Neural cell (in vitro differentiated cells): ENCODE data around the gene CELSR3. TPM values are rescaled to one million over a fixed set of nuclear protein-coding genes. Genes with fewer than 3 reads are reported as not detected.

ENCODE experiments used
- H2AFZ ChIP-seq: fragments of 200-600, 300-800 bp; sonication (generic), shearing (Covaris generic); 2 replicates; pipeline ENCODE4 v1.6.0; 2014; ENCODE audit warnings: low read depth, mild to moderate bottlenecking, antibody characterized with exemption, low read length, moderate library complexity
- H3F3A ChIP-seq: fragments of 200-600 bp; shearing (Covaris generic); 2 replicates; pipeline ENCODE4 v1.6.1; 2016; ENCODE audit warnings: mild to moderate bottlenecking, moderate library complexity, mixed read lengths, antibody characterized with exemption, low read length; ENCODE audit not compliant: insufficient read depth, poor library complexity, severe bottlenecking
- H3K27ac ChIP-seq: fragments of 200-600, 300-800 bp; sonication (generic), shearing (Covaris generic); 2 replicates; pipeline ENCODE4 v1.5.1; 2014; ENCODE audit warnings: mild to moderate bottlenecking, low read length, moderate library complexity
- H3K27me3 ChIP-seq: fragments of 300-800, 200-600 bp; sonication (generic), shearing (Covaris generic); 2 replicates; pipeline ENCODE4 v1.6.0; 2014; ENCODE audit warnings: mild to moderate bottlenecking, low read depth, low read length, moderate library complexity; ENCODE audit not compliant: insufficient read depth
- H3K36me3 ChIP-seq: fragments of 300-800, 200-600 bp; sonication (generic), shearing (Covaris generic); 2 replicates; pipeline ENCODE4 v1.5.1; 2014; ENCODE audit warnings: mild to moderate bottlenecking, antibody characterized with exemption, low read length, moderate library complexity; ENCODE audit not compliant: insufficient read depth
- H3K4me2 ChIP-seq: fragments of 300-800, 200-600 bp; sonication (generic), shearing (Covaris generic); 2 replicates; pipeline ENCODE4 v1.6.0; 2014; ENCODE audit warnings: mild to moderate bottlenecking, low read length
- H3K4me3 ChIP-seq: fragments of 300-800, 200-600 bp; sonication (generic), shearing (Covaris generic); 2 replicates; pipeline ENCODE4 v1.5.1; 2014; ENCODE audit warnings: mild to moderate bottlenecking, low read length, moderate library complexity
- H3K79me2 ChIP-seq: fragments of 200-600 bp; shearing (Covaris generic); replicated peaks from 2 replicates; pipeline ENCODE4 v1.6.0; 2014; ENCODE audit warnings: mild to moderate bottlenecking, low read length, moderate library complexity; ENCODE audit not compliant: insufficient read depth
- H3K9ac ChIP-seq: fragments of 300-800, 200-600 bp; sonication (generic), shearing (Covaris generic); 2 replicates; pipeline ENCODE4 v1.6.1; 2016; ENCODE audit warnings: mild to moderate bottlenecking, low read length, mixed read lengths
- H3K9me2 ChIP-seq: fragments of 200-600 bp; shearing (Covaris generic); 2 replicates; pipeline ENCODE4 v1.6.1; 2016; ENCODE audit warnings: mild to moderate bottlenecking, low read length, mixed read lengths; ENCODE audit not compliant: insufficient read depth
- H3K9me3 ChIP-seq: fragments of 200-600, 300-800 bp; sonication (generic), shearing (Covaris generic); 2 replicates; pipeline ENCODE4 v1.6.1; 2016; ENCODE audit warnings: mild to moderate bottlenecking, mixed run types, low read length, moderate library complexity, mixed read lengths
- H4K20me1 ChIP-seq: fragments of 200-600 bp; shearing (Covaris generic); 2 replicates; pipeline ENCODE4 v1.6.1; 2016; ENCODE audit warnings: mild to moderate bottlenecking, mixed run types; ENCODE audit not compliant: insufficient read depth
- EP300 ChIP-seq: fragments of 450-650 bp; conservative IDR thresholded peaks from 2 replicates; pipeline ENCODE4 v1.6.1; 2014; ENCODE audit warnings: antibody characterized with exemption, mild to moderate bottlenecking, moderate library complexity; ENCODE audit not compliant: poor library complexity, severe bottlenecking
- EZH2 ChIP-seq: fragments of 200-600, 300-800 bp; shearing (Covaris generic), sonication (generic); IDR thresholded peaks from 2 replicates; pipeline ENCODE4 v1.6.1; 2014; ENCODE audit warnings: antibody characterized with exemption, low read length, borderline replicate concordance, mild to moderate bottlenecking; ENCODE audit not compliant: insufficient read depth, poor library complexity, severe bottlenecking
- MXI1 ChIP-seq: fragments of 450-650 bp; conservative IDR thresholded peaks from 2 replicates; pipeline ENCODE4 v1.6.1; 2014; ENCODE audit warnings: antibody characterized with exemption, mild to moderate bottlenecking; ENCODE audit not compliant: poor library complexity, severe bottlenecking
- POLR2AphosphoS5 ChIP-seq: IDR thresholded peaks from 2 replicates; pipeline ENCODE4 v1.6.1; 2012
- RAD21 ChIP-seq: fragments of 450-650 bp; conservative IDR thresholded peaks from 2 replicates; pipeline ENCODE4 v1.6.1; 2014; ENCODE audit warnings: antibody characterized with exemption, mild to moderate bottlenecking, moderate library complexity
- SMC3 ChIP-seq: fragments of 450-650 bp; conservative IDR thresholded peaks from 2 replicates; pipeline ENCODE4 v1.6.1; 2014; ENCODE audit warnings: antibody characterized with exemption, mild to moderate bottlenecking, moderate library complexity; ENCODE audit not compliant: poor library complexity
- TAF1 ChIP-seq: IDR thresholded peaks from 2 replicates; pipeline ENCODE4 v1.6.1; 2012; ENCODE audit warnings: low read depth
- polyA plus RNA-seq: library from polyadenylated mRNA; depleted of rRNA; stranded (reverse); fragments of >200 nt; gene quantifications from 2 replicates; pipeline ENCODE4 v1.2.3, GENCODE V29; 2014
- TF ChIP-seq, protein P1 (sequence below): IDR thresholded peaks from 2 replicates; pipeline ENCODE4 v1.6.1; 2012; ENCODE audit warnings: borderline replicate concordance
- TF ChIP-seq, protein P2 (sequence below): fragments of 450-650 bp; IDR thresholded peaks from 2 replicates; pipeline ENCODE4 v1.5.1; 2014; ENCODE audit warnings: antibody characterized with exemption, mild to moderate bottlenecking, moderate library complexity; ENCODE audit not compliant: poor library complexity, severe bottlenecking

The CELSR3 gene
- polyA plus RNA-seq, 1 donor from 2014 or later: 54.9 TPM

DNA sequence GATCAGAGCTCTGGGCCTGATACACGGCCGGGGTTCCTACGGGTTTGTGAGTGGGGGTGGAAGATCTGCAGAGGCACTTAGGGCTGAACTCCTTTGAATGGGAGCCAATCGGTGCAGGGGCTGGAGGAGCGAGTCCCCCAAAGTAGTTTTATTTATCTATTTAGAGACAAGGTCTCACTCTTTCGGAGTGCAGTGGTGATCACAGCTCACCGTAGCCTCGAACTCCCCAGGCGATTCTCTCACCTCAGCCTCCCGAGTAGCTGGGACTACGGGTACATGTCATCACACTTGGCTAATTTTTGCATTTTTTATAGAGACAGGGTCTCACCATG, 1.6 kb upstream of the CELSR3 start:
- no peaks in the 10 kb centered on the region for H3K27me3 ChIP-seq
- peaks cover 21% of the 10 kb centered on the region for H3K79me2 ChIP-seq
- no peak for TF ChIP-seq EZH2
- no peak for TF ChIP-seq TAF1
- TF ChIP-seq, protein P1, sequence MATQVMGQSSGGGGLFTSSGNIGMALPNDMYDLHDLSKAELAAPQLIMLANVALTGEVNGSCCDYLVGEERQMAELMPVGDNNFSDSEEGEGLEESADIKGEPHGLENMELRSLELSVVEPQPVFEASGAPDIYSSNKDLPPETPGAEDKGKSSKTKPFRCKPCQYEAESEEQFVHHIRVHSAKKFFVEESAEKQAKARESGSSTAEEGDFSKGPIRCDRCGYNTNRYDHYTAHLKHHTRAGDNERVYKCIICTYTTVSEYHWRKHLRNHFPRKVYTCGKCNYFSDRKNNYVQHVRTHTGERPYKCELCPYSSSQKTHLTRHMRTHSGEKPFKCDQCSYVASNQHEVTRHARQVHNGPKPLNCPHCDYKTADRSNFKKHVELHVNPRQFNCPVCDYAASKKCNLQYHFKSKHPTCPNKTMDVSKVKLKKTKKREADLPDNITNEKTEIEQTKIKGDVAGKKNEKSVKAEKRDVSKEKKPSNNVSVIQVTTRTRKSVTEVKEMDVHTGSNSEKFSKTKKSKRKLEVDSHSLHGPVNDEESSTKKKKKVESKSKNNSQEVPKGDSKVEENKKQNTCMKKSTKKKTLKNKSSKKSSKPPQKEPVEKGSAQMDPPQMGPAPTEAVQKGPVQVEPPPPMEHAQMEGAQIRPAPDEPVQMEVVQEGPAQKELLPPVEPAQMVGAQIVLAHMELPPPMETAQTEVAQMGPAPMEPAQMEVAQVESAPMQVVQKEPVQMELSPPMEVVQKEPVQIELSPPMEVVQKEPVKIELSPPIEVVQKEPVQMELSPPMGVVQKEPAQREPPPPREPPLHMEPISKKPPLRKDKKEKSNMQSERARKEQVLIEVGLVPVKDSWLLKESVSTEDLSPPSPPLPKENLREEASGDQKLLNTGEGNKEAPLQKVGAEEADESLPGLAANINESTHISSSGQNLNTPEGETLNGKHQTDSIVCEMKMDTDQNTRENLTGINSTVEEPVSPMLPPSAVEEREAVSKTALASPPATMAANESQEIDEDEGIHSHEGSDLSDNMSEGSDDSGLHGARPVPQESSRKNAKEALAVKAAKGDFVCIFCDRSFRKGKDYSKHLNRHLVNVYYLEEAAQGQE: no peak
- TF ChIP-seq POLR2AphosphoS5: no peak
- TF ChIP-seq MXI1: no peak
- no peak for TF ChIP-seq EP300
- TF ChIP-seq, protein P2, sequence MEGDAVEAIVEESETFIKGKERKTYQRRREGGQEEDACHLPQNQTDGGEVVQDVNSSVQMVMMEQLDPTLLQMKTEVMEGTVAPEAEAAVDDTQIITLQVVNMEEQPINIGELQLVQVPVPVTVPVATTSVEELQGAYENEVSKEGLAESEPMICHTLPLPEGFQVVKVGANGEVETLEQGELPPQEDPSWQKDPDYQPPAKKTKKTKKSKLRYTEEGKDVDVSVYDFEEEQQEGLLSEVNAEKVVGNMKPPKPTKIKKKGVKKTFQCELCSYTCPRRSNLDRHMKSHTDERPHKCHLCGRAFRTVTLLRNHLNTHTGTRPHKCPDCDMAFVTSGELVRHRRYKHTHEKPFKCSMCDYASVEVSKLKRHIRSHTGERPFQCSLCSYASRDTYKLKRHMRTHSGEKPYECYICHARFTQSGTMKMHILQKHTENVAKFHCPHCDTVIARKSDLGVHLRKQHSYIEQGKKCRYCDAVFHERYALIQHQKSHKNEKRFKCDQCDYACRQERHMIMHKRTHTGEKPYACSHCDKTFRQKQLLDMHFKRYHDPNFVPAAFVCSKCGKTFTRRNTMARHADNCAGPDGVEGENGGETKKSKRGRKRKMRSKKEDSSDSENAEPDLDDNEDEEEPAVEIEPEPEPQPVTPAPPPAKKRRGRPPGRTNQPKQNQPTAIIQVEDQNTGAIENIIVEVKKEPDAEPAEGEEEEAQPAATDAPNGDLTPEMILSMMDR: no peak
- TF ChIP-seq RAD21: no peak
- no peak for TF ChIP-seq SMC3
- H4K20me1 ChIP-seq: no peaks in the 10 kb centered on the region
- peak overlapping the region; percentile 73 for H3K4me3 ChIP-seq
- peak overlapping the region; percentile 92 for H3K9ac ChIP-seq
- peaks cover 20% of the 10 kb centered on the region for H3K9me3 ChIP-seq
- no peaks in the 10 kb centered on the region for H3F3A ChIP-seq
- H3K36me3 ChIP-seq: peaks cover 23% of the 10 kb centered on the region
- no peak overlapping the region for H2AFZ ChIP-seq
- H3K9me2 ChIP-seq: no peaks in the 10 kb centered on the region
- H3K27ac ChIP-seq: peak overlapping the region; percentile 95
- H3K4me2 ChIP-seq: no peak overlapping the region

DNA sequence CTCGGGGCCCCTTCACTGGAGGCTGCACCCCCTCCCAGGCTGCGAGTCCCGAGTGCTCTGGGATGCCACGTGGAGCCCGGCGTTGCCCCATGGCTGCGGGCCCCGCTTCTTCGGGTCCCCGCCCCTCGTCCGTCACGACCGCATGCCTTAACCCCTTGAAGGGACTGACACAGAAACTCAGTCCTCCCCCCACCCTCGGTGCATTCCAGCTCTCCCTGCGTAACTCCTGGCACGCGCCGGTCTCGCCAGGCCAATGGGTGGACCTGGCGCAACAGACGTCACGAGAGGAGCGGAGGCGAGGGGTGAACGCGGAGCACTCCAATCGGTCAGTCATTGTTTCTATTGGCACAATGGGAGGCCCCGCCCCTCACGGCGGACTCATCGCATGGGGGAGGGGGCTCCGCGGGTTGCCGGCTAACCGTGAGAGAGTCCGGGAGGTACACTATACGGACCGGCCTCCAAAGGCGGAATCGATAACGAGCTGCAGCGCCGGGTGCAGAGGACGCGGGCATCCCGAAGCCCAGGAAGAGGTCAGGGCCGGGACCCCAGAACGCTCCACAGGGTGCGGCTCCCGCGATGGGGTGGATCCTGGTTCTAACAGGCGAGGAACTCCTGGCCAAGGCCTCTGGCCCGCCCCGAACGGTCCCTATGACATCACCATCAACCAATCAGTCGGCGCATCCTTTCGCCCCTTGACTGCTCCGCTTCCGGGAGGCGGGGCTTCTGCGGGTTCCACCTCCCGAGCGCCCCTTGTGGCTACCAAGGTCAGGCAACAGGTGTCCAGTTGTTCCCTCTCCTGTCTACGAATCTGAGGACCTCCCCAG, 1.0 kb upstream of the CELSR3 start:
- Histone ChIP-seq H3K79me2 (peaks cover 25% of the 10 kb centered on the region), H3K27me3 (no peaks in the 10 kb centered on the region), H3K36me3 (peaks cover 28% of the 10 kb centered on the region), H3K9me3 (peaks cover 22% of the 10 kb centered on the region), H3F3A (no peaks in the 10 kb centered on the region), H2AFZ (peak overlapping the region; percentile 73), H3K9ac (peak overlapping the region; percentile 92), H3K27ac (peak overlapping the region; percentile 95), H3K4me3 (peak overlapping the region; percentile 73), H4K20me1 (no peaks in the 10 kb centered on the region), H3K9me2 (no peaks in the 10 kb centered on the region), H3K4me2 (peak overlapping the region; percentile 75)
- TF ChIP-seq, protein P2: peak; percentile 96
- TF ChIP-seq RAD21: no peak
- peak; percentile 4 for TF ChIP-seq SMC3
- peak; percentile 86 for TF ChIP-seq EP300
- peak; percentile 88 for TF ChIP-seq POLR2AphosphoS5
- TF ChIP-seq TAF1: peak; percentile 53
- TF ChIP-seq, protein P1: peak; percentile 64
- no peak for TF ChIP-seq EZH2
- TF ChIP-seq MXI1: peak; percentile 97
